ENCODE results near the gene TRIM14.
"Not testable (repeated sequence)": the region's sequence is repeated elsewhere in the genome, so short reads cannot be mapped to it uniquely, and the experiment has no call there.

The TRIM14 gene

GRCh38 chr9:98081477-98082219 is 37.4 kb downstream of the TRIM14 start:
- DNase-seq, result no peak

GRCh38 chr9:98080780-98081179 is 38.2 kb downstream of the TRIM14 start:
- DNase-seq, result no peak

- DNase-seq, result no peak
Measured at GRCh38 chr9:98080326-98080725, 38.7 kb downstream of the TRIM14 start.

GRCh38 chr9:98078895-98079294 is 40.1 kb downstream of the TRIM14 start:
- DNase-seq, result no peak

GRCh38 chr9:98076514-98076890 is 42.5 kb downstream of the TRIM14 start:
- DNase-seq, result not testable (repeated sequence)

GRCh38 chr9:98075332-98075805 is 43.7 kb downstream of the TRIM14 start:
- no peak for DNase-seq

- peak; percentile 56 for DNase-seq
Measured at GRCh38 chr9:98074115-98074990, 44.7 kb downstream of the TRIM14 start.

GRCh38 chr9:98071737-98072136 is 47.3 kb downstream of the TRIM14 start:
- DNase-seq, result no peak

GRCh38 chr9:98070704-98071103 is 48.3 kb downstream of the TRIM14 start:
- no peak for DNase-seq

GRCh38 chr9:98069551-98069950 is 49.5 kb downstream of the TRIM14 start:
- no peak for DNase-seq

GRCh38 chr9:98067184-98067583 is 51.8 kb downstream of the TRIM14 start:
- no peak for DNase-seq

- no peak for DNase-seq
Measured at GRCh38 chr9:98066235-98066634, 52.8 kb downstream of the TRIM14 start.

GRCh38 chr9:98064623-98065392 is 54.2 kb downstream of the TRIM14 start:
- no peak for DNase-seq

GRCh38 chr9:98062161-98062560 is 56.9 kb downstream of the TRIM14 start:
- DNase-seq, result no peak

GRCh38 chr9:98057138-98057799 is 61.8 kb downstream of the TRIM14 start:
- no peak for DNase-seq

- DNase-seq, result peak; percentile 83
Measured at GRCh38 chr9:98056269-98057137, 62.5 kb downstream of the TRIM14 start, which contains the start of gene NANS. NANS (plus strand) TSS chr9:98056732; CDS start chr9:98056809, 77 bp downstream.

GRCh38 chr9:98054376-98054951 is 64.6 kb downstream of the TRIM14 start:
- no peak for DNase-seq

GRCh38 chr9:98050351-98050750 is 68.7 kb downstream of the TRIM14 start:
- DNase-seq, result no peak

- no peak for DNase-seq
Measured at GRCh38 chr9:98049288-98050072, 69.5 kb downstream of the TRIM14 start.

- DNase-seq, result no peak
Measured at GRCh38 chr9:98047002-98047401, 72.0 kb downstream of the TRIM14 start.
